ENCODE data around the gene LIMA1.

Gene LIMA1

DNA sequence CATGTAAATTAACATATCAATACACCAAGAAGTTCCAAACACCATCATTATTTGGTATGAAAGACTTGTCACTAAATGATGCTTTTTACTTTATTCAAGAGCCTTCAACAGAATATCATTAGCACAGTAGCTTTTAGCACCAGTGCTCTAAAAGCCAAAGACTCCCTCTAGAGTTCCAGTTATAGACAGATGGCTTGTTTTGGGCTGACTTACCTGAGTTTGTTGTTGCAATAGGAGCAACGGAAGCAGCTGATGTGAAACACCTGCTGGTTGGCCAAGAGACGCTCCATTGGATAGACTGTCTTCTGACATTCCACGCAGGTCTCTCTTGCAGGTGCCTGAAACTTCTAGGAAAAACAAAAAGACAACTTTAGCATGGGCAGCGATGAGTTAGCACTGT lies 101.6 kb downstream of the LIMA1 start:
- TF ChIP-seq, protein P1, sequence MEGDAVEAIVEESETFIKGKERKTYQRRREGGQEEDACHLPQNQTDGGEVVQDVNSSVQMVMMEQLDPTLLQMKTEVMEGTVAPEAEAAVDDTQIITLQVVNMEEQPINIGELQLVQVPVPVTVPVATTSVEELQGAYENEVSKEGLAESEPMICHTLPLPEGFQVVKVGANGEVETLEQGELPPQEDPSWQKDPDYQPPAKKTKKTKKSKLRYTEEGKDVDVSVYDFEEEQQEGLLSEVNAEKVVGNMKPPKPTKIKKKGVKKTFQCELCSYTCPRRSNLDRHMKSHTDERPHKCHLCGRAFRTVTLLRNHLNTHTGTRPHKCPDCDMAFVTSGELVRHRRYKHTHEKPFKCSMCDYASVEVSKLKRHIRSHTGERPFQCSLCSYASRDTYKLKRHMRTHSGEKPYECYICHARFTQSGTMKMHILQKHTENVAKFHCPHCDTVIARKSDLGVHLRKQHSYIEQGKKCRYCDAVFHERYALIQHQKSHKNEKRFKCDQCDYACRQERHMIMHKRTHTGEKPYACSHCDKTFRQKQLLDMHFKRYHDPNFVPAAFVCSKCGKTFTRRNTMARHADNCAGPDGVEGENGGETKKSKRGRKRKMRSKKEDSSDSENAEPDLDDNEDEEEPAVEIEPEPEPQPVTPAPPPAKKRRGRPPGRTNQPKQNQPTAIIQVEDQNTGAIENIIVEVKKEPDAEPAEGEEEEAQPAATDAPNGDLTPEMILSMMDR (IDR thresholded peaks at IDR 0.05; ENCODE audit: control insufficient read depth, extremely low read depth, insufficient read depth): no peak

DNA sequence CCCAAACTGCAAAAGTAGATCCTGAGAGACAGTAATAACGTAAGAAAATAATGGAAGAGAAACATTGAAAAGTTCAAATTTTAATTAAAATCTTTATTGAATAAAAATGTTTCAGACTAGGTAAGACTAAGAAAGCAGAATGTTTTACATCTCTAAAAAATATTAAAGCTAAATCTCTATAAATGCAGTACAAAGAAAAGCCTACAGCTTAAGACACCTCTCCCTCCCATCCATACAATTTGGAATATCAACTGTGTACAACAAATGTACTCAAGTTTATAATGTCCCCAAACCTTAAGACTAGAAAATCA lies 107.6 kb downstream of the LIMA1 start:
- TF ChIP-seq, protein P1 (IDR thresholded peaks at IDR 0.05; ENCODE audit: control insufficient read depth, extremely low read depth, insufficient read depth): no peak
- no peak for DNase-seq (ENCODE audit: low read depth)
- no peak overlapping the region for H3K4me3 ChIP-seq (ENCODE audit: low read depth, low read length)

More for the DNA sequence above, 101.6 kb downstream of the LIMA1 start:
- no peak overlapping the region for H3K4me3 ChIP-seq (ENCODE audit: low read depth, low read length)
- no peak for DNase-seq (ENCODE audit: low read depth)

DNA sequence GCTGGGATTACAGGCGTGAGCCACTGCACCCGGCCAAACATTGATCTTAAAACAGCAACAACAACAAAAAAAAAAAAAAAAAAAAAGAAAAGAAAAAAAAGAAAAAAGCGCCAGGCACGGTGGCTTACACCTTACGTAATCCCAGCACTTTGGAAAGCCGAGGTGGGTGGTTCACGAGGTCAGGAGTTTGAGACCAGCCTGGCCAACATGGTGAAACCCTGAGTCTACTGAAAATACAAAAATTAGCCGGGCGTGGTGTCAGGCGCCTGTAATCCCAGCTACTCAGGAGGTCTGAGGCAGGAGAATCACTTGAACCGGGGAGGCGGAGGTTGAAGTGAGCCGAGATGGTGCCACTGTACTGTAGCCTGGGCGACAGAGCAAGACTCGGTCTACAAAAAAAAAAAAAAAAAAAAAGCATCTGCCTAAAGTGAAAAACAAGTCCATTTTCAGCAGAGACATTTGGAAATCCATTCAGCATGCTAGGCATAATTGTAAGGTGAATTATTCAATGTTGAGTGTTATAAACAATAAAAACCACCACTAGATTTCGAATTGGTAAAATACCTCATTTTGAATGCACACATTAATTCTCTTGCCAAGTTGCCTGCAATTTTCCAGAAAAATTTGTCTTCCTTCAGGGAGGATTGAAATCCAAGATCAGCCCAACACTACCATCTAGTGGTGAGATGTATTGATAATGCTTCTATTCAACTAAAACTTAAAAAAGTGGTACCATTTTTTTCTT lies 108.2 kb downstream of the LIMA1 start:
- DNase-seq (ENCODE audit: low read depth): no peak
- TF ChIP-seq, protein P1 (IDR thresholded peaks at IDR 0.05; ENCODE audit: control insufficient read depth, extremely low read depth, insufficient read depth): peak; percentile 55
- H3K4me3 ChIP-seq (ENCODE audit: low read depth, low read length): no peak overlapping the region

DNA sequence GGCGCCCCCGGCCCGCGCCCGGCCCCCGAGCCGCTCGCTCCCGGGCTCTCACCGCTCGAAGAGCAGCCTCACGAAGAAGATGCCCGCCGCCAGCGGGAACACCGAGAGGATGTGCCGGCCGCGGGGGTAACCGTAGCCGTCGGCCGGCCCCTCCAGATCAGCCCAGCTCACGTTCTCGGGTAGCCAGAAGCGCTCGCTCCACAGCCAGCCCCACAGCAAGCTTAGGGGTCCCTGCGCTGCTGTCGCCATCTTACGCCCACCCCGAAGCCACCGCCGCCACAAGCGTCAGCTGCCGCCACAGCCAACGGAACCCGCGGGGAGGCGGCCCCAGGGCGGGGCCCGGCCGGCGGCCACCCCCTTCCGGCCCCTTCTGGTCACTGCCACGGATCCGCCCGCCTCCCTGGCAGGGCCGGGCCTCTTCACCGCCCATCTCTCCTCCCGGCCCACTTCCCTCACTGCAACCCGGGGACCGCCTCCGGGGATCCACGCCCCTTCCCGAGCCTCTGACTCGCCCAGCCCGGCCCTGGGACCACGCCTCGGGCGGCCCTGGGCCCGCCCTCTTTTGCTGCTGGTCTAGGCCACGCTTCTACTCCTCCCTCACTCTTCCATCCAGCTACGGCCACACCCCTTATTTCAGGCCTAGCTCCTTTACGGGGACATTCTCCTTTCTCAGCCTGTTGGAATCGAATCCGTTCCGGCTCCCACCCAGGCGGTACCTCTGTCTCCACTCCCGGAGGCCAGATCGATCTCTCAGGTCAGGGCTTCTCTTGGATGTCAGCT lies 116.1 kb downstream of the LIMA1 start, which contains the start of gene CERS5:
TSS of gene CERS5 (minus strand) at position 321 of the 780 bp plus-strand sequence. CDS start at position 249, 72 bp downstream.
- peak within 1 kb of the TSS; percentile 70 for H3K4me3 ChIP-seq (ENCODE audit: low read depth, low read length)
- TF ChIP-seq, protein P1 (IDR thresholded peaks at IDR 0.05; ENCODE audit: control insufficient read depth, extremely low read depth, insufficient read depth): no peak
- peak; percentile 95 for DNase-seq (ENCODE audit: low read depth)

DNA sequence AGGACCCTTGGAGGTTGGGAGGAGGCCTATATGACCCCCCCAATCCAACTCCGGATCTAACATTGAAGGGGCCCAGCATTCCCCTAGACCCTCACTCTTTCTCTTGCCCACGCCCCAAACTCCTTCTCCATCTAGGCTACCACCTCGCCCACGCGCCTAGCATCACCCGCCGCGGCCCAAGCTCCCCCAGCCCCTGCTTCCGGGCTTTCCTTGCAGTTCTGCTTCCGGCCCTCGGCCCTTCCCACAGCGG lies 116.6 kb downstream of the LIMA1 start:
- TF ChIP-seq, protein P1 (IDR thresholded peaks at IDR 0.05; ENCODE audit: control insufficient read depth, extremely low read depth, insufficient read depth): 0 out of 2 replicates have a peak, but pooled peaks have one; percentile 4
- peak overlapping the region; percentile 70 for H3K4me3 ChIP-seq (ENCODE audit: low read depth, low read length)
- no peak for DNase-seq (ENCODE audit: low read depth)

DNA sequence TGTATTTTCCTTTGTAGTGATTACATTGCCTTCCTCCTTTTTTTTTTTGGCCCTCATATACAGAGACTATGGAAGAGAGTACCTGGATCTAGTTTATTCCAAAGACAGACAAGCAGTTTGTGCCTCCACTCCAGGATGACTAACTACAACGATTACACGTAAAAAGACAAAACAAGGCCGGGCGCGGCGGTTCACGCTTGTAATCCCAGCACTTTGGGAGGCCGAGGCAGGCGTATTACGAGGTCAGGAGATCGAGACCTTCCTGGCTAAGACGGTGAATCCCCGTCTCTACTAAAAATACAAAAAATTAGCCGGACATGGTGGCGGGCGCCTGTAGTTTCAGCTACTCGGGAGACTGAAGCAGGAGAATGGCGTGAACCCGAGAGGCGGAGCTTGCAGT lies 118.4 kb downstream of the LIMA1 start:
- TF ChIP-seq, protein P1 (IDR thresholded peaks at IDR 0.05; ENCODE audit: control insufficient read depth, extremely low read depth, insufficient read depth): no peak
- DNase-seq (ENCODE audit: low read depth): no peak
- H3K4me3 ChIP-seq (ENCODE audit: low read depth, low read length): no peak overlapping the region
